CD14-positive monocyte (primary cell): ENCODE measurements around the gene SLC2A4RG. TPM values are rescaled to one million over a fixed set of nuclear protein-coding genes. Genes with fewer than 3 reads are reported as not detected.

ENCODE experiments used
- DNase-seq, 3 donors: peaks; one replicate each; pipeline ENCODE4 v3.0.0-alpha.2; 2011 to 2022
- H2AFZ ChIP-seq: 2 replicates; pipeline ENCODE4 v1.6.0; 2012; ENCODE audit warnings: mild to moderate bottlenecking, low read depth, low read length, inconsistent platforms; ENCODE audit not compliant: insufficient read depth, poor library complexity, severe bottlenecking
- H3K27ac ChIP-seq, 2 donors: 1 replicate in 1 of 2; 2 replicates in 1 of 2; pipeline ENCODE4 v1.5.1; 2012 to 2013; ENCODE audit warnings: low read length in 2 of 2, control low read depth in 1 of 2, inconsistent platforms in 1 of 2, low read depth in 1 of 2, mild to moderate bottlenecking in 1 of 2
- H3K27me3 ChIP-seq, 2 donors: one replicate each; pipeline versions ENCODE4 v1.6.0 to v1.6.1; 2011 to 2013; ENCODE audit warnings: low read length in 2 of 2; ENCODE audit not compliant: control insufficient read depth in 2 of 2, insufficient read depth in 2 of 2
- H3K36me3 ChIP-seq, 2 donors: replicated peaks in 1 of 2; 1 replicate in 1 of 2; 2 replicates in 1 of 2; pipeline versions ENCODE4 v1.5.1 to v1.6.1; 2012 to 2013; ENCODE audit warnings: low read length in 2 of 2, control low read depth in 1 of 2, inconsistent platforms in 1 of 2, mild to moderate bottlenecking in 1 of 2; ENCODE audit not compliant: insufficient read depth in 2 of 2, control insufficient read depth in 1 of 2
- H3K4me1 ChIP-seq, 2 donors: 1 replicate in 1 of 2; 2 replicates in 1 of 2; pipeline versions ENCODE4 v1.5.1 to v1.6.1; 2012 to 2013; ENCODE audit warnings: low read length in 2 of 2, control low read depth in 1 of 2, inconsistent platforms in 1 of 2, mild to moderate bottlenecking in 1 of 2, moderate library complexity in 1 of 2; ENCODE audit not compliant: insufficient read depth in 2 of 2, control insufficient read depth in 1 of 2
- H3K4me2 ChIP-seq: replicated peaks from 2 replicates; pipeline ENCODE3; 2012; ENCODE audit warnings: low read length, moderate library complexity, mild to moderate bottlenecking; ENCODE audit not compliant: poor library complexity, severe bottlenecking; ENCODE audit errors: extremely low read depth
- H3K4me3 ChIP-seq, 3 experiments: fragments of 200-600 bp in 1 of 3; sonication (generic) in 1 of 3; replicated peaks in 1 of 3; 1 replicate in 2 of 3; 2 replicates in 1 of 3; pipeline ENCODE4 v1.5.1; 2011 to 2013; ENCODE audit warnings: low read length in 3 of 3, mild to moderate bottlenecking in 3 of 3, control low read depth in 2 of 3, low read depth in 2 of 3, inconsistent platforms in 1 of 3, moderate library complexity in 1 of 3
- H3K79me2 ChIP-seq: 2 replicates; pipeline ENCODE4 v1.6.0; 2012; ENCODE audit warnings: mild to moderate bottlenecking, control low read depth, inconsistent platforms, low read length, moderate library complexity; ENCODE audit not compliant: insufficient read depth
- H3K9ac ChIP-seq: 2 replicates; pipeline ENCODE4 v1.6.0; 2017; ENCODE audit warnings: low read length, mild to moderate bottlenecking; ENCODE audit not compliant: insufficient read depth, poor library complexity, severe bottlenecking
- H3K9me3 ChIP-seq, 2 donors: replicated peaks in 1 of 2; 1 replicate in 1 of 2; 2 replicates in 1 of 2; pipeline versions ENCODE4 v1.5.1 to v1.6.1; 2012 to 2013; ENCODE audit warnings: low read length in 2 of 2, control low read depth in 1 of 2; ENCODE audit not compliant: control insufficient read depth in 1 of 2, insufficient read depth in 1 of 2
- H4K20me1 ChIP-seq: 2 replicates; pipeline ENCODE4 v1.6.0; 2012; ENCODE audit warnings: mild to moderate bottlenecking, low read length, control low read depth, moderate library complexity; ENCODE audit not compliant: insufficient read depth
- H3K27ac Mint-ChIP-seq, 7 donors: one replicate each; pipeline ENCODE4 v1.8.0; 2020; ENCODE audit warnings: mild to moderate bottlenecking in 7 of 7, mixed read lengths in 7 of 7, moderate library complexity in 6 of 7, inconsistent platforms in 2 of 7
- H3K27me3 Mint-ChIP-seq, 3 donors: one replicate each; pipeline ENCODE4 v1.8.0; 2021 to 2022; ENCODE audit warnings: low read depth in 3 of 3, mild to moderate bottlenecking in 3 of 3, mixed read lengths in 3 of 3, moderate library complexity in 3 of 3, inconsistent platforms in 1 of 3
- H3K36me3 Mint-ChIP-seq, 2 donors: one replicate each; pipeline ENCODE4 v1.8.0; 2020; ENCODE audit warnings: mixed read lengths in 2 of 2, inconsistent platforms in 1 of 2, mild to moderate bottlenecking in 1 of 2
- H3K4me1 Mint-ChIP-seq: one replicate; pipeline ENCODE4 v1.8.0; 2020; ENCODE audit warnings: mild to moderate bottlenecking, mixed read lengths
- H3K4me3 Mint-ChIP-seq, 2 donors: one replicate each; pipeline ENCODE4 v1.8.0; 2020; ENCODE audit warnings: mild to moderate bottlenecking in 2 of 2, mixed read lengths in 2 of 2, moderate library complexity in 1 of 2
- H3K9me3 Mint-ChIP-seq, 7 donors: one replicate each; pipeline ENCODE4 v1.8.0; 2020 to 2022; ENCODE audit warnings: mixed read lengths in 7 of 7, mild to moderate bottlenecking in 6 of 7, moderate library complexity in 6 of 7, inconsistent platforms in 2 of 7
- whole genome bisulfite sequencing: methylation state at CpG from one replicate; pipeline ENCODE4 v1.1.5; 2013; ENCODE audit warnings: missing lambda C conversion rate; ENCODE audit not compliant: insufficient coverage; 5-methylcytosine and 5-hydroxymethylcytosine counted together
- intact Hi-C, 2 donors: fragments of 100-400 bp; cut with micrococcal nuclease; formaldehyde crosslinking; loops; one replicate each; pipeline versions ENCODE4 v1.15.0 to v1.15.1; 2023
- polyA plus RNA-seq, 3 donors: library from polyadenylated mRNA; depleted of rRNA in 1 of 3; unstranded in 2 of 3; stranded (reverse) in 1 of 3; fragments of 300-500 nt in 2 of 3; fragments of >200 nt in 1 of 3; fragmentation: Illumina TruSeq in 2 of 3; gene quantifications; 1 replicate in 2 of 3; 2 replicates in 1 of 3; pipeline ENCODE4 v1.2.3, GENCODE V29; 2012 to 2021
- TF ChIP-seq, protein P1 (sequence below): fragments of 200-600 bp; IDR thresholded peaks from one replicate; pipeline ENCODE4 v1.8.0; 2022; ENCODE audit warnings: antibody characterized with exemption, mild to moderate bottlenecking

The SLC2A4RG gene
- polyA plus RNA-seq, 3 donors, result 0.46 to 21.0 (median 1.5) TPM

GRCh38 chr20:63782051-63782471 lies 42.5 kb downstream of the SLC2A4RG start:
- no peak overlapping the region for H3K27ac ChIP-seq
- intact Hi-C loops, result no loop called here
- TF ChIP-seq, protein P1, sequence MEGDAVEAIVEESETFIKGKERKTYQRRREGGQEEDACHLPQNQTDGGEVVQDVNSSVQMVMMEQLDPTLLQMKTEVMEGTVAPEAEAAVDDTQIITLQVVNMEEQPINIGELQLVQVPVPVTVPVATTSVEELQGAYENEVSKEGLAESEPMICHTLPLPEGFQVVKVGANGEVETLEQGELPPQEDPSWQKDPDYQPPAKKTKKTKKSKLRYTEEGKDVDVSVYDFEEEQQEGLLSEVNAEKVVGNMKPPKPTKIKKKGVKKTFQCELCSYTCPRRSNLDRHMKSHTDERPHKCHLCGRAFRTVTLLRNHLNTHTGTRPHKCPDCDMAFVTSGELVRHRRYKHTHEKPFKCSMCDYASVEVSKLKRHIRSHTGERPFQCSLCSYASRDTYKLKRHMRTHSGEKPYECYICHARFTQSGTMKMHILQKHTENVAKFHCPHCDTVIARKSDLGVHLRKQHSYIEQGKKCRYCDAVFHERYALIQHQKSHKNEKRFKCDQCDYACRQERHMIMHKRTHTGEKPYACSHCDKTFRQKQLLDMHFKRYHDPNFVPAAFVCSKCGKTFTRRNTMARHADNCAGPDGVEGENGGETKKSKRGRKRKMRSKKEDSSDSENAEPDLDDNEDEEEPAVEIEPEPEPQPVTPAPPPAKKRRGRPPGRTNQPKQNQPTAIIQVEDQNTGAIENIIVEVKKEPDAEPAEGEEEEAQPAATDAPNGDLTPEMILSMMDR, result no peak
- Mint-ChIP-seq H3K36me3 (no peaks in the 10 kb centered on the region), H3K27ac (peak overlapping the region in 1 of 7 donors; percentile 34), H3K27me3 (peaks cover 2 to 4% (median 2%) of the 10 kb centered on the region in 3 donors), H3K4me1 (peaks cover 2% of the 10 kb centered on the region), H3K9me3 (no peaks in the 10 kb centered on the region), H3K4me3 (no peak overlapping the region)
- no peak for DNase-seq
- H3K36me3 ChIP-seq, result no peaks in the 10 kb centered on the region
- H3K27me3 ChIP-seq, result no peaks in the 10 kb centered on the region
- H3K79me2 ChIP-seq, result no peaks in the 10 kb centered on the region
- no peak overlapping the region for H3K9ac ChIP-seq
- no peak overlapping the region for H3K4me3 ChIP-seq
- peaks cover 0 to 6% of the 10 kb centered on the region in 2 donors for H3K4me1 ChIP-seq
- H3K9me3 ChIP-seq, result no peaks in the 10 kb centered on the region
- H3K4me2 ChIP-seq, result no peak overlapping the region
- peaks cover 3% of the 10 kb centered on the region for H4K20me1 ChIP-seq
- H2AFZ ChIP-seq, result no peak overlapping the region
- WGBS, result 75% methylated on average over 15 of the region's 18 CpGs

DNA sequence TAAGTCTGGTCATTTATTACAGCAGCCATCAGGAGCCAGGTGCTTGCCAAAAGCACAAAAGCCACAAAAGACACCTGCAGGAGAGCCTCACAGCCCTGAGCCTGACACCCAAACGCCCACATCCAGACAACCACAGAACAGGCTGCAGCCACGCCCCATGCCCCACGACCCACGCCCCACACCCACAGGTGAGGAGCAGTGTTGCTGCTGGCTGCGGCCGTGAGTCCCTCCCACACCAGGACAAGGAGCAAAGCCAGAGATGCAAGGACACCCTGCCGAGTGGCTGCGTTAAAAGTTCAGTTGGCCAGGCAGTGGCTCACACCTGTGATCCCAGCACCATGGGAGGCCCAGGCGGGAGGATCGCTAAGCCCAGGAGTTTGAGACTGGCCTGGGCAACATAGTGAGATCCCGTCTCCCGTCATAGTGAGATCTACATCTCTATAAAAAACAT lies 43.0 kb downstream of the SLC2A4RG start:
- no peaks in the 10 kb centered on the region for H3K9me3 ChIP-seq
- H3K9ac ChIP-seq, result no peak overlapping the region
- Mint-ChIP-seq H3K4me1 (peaks cover 2% of the 10 kb centered on the region), H3K36me3 (no peaks in the 10 kb centered on the region), H3K27me3 (peaks cover 2 to 4% (median 4%) of the 10 kb centered on the region in 3 donors), H3K4me3 (no peak overlapping the region), H3K9me3 (no peaks in the 10 kb centered on the region), H3K27ac (peak overlapping the region in 1 of 7 donors; percentile 34)
- no peak for DNase-seq
- no peaks in the 10 kb centered on the region for H3K27me3 ChIP-seq
- H3K4me1 ChIP-seq, result peaks cover 0 to 6% of the 10 kb centered on the region in 2 donors
- no peak overlapping the region for H2AFZ ChIP-seq
- intact Hi-C loops, result no loop called here
- no peaks in the 10 kb centered on the region for H3K79me2 ChIP-seq
- no peak overlapping the region for H3K27ac ChIP-seq
- peaks cover 3% of the 10 kb centered on the region for H4K20me1 ChIP-seq
- TF ChIP-seq, protein P1, result no peak
- 89% methylated on average over 9 of the region's 12 CpGs for WGBS
- H3K36me3 ChIP-seq, result no peaks in the 10 kb centered on the region
- no peak overlapping the region for H3K4me3 ChIP-seq
- no peak overlapping the region for H3K4me2 ChIP-seq
